GM18858 (cell line): ENCODE measurements around the gene DEDD2.
"Not testable (repeated sequence)": the region's sequence is repeated elsewhere in the genome, so short reads cannot be mapped to it uniquely, and the experiment has no call there.

ENCODE experiments used
- ATAC-seq: cut with Tn5 transposase; IDR thresholded peaks from one replicate; pipeline ENCODE4 v1.9.1; 2021; ENCODE audit not compliant: unreplicated experiment

Gene DEDD2, protein sequence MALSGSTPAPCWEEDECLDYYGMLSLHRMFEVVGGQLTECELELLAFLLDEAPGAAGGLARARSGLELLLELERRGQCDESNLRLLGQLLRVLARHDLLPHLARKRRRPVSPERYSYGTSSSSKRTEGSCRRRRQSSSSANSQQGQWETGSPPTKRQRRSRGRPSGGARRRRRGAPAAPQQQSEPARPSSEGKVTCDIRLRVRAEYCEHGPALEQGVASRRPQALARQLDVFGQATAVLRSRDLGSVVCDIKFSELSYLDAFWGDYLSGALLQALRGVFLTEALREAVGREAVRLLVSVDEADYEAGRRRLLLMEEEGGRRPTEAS

DNA sequence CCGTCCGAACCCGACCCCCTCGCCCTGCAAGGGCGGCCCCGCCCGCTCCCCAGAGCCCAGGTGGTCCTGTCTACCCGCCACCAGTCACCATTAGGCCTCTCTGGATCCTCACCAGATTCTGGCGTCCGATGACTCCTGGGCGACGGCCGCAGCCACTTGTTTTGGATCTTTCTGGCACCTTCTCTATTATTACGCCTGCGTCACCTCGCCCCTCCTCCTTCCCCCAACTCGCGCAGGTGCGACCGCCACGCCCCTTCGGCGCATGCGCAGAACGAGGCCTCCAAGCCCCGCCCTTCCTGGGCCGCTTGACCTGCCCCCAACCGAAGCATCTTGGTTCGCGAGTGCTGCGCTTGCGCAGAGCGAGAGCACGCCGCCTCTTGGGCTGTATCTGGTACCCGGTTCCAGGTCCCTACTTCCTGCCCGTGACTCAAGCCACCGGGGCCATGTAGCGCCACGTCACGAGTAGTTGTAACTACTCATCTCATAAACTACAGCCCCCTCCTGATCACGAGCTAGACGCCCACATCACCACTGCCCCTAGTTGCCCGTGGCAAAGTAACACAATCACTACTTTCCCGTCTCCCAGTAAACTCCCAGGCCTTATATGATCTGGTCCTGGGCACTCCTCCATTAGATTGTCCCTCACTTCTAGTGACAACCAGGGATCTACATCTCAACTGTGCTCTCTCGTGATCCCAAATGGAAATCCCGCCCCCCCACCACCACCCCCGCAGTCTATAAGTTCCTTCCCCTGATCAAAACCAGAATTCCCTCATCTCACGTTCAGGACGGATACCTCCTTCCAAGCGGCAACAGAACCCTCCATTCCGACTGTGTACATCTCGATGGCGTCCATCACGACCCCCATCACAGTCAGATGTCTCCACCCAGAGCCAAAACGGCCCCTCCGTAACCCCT is at the start of gene DEDD2:
Gene DEDD2, minus strand, starts transcription at position 158 of the 918 bp plus-strand sequence. CDS start 670 bp downstream, outside the sequence.
- peak; percentile 50 for ATAC-seq

GRCh38 chr19:42266928-42267603 is 49.6 kb upstream of the DEDD2 start:
- ATAC-seq = not testable (repeated sequence)

DNA sequence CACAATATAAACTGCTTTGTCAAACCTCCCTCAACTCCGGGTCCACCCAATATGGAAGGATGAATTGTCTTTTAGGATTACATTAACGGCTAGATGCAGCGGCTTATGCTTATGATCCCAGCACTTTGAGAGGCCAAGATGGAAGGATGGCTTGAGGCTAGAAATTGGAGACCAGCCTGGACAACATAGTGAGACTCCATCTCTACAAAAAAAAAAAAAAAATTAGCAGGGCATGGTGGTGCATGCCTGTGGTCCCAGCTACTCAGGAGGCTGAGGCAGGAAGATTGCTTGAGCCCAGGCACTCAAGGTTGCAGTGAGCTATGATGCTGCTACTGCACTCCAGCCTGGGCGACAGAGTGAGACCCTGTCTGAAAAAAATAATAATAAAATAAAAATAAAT is 48.6 kb upstream of the DEDD2 start:
- not testable (repeated sequence) for ATAC-seq

- no peak for ATAC-seq
Measured at GRCh38 chr19:42261763-42262162, 44.3 kb upstream of the DEDD2 start.

DNA sequence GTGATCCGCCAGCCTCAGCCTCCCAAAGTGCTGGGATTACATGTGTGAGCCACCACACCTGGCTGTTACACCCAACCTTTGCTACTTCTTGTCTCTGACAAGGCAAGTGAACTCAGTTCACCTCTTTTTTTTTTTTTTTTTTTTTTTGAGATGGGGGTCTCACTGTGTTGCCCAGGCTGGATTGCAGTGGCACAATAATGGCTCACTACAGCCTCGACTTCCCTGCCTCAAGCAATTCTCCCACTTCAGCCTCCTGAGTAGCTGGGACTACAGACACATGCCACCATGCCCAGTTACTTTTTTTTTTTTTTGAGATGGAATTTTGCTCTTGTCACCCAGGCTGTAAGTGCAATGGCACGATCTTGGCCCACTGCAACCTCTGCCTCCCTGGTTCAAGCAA is 40.4 kb upstream of the DEDD2 start:
- not testable (repeated sequence) for ATAC-seq

DNA sequence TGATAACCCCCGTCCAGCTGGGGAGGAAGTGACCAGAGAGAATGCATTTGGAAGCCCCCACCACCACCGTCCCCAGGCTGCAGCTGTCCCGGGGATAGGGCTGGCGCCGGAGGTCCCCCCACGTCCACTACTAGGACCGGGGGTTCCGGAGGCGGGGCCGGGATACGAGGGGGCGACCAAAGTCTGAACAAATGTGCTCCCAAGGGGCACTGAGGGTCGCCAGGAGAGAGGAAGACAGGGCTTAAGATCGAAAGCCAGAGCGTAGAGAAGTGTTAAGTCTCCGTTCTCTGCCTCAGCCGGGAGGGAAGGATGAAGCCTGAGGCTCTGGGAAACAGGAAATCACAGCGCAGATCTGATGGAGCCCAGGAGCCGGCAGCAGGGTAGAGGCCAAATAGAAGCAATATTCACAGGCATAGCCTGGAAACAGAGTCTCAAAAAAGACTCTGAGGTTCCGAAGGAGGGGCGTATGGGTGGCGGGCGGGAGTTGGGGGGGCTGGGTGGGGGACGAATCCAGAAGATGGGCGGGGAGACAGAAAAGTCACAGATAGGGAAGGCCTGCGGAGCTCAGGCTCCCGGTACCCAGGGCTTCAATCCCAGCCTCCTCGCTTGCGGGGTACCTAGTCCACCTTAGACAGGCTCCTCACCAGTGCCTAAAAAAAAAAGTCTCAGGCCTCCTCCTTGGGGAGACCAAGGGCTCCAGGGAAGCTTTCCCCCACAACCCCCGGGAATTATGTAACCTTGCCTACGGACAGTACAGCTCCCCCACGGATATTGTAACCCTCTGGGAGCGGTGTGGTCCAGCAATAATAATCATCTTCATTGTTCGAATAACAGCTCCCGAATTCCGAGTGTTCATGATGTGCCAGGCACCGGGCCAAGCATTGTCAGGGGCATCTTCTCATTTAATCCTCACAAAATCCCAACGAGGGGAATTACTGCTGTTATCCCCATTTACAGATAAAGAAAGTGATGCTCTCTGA is 38.6 kb upstream of the DEDD2 start:
- no peak for ATAC-seq

GRCh38 chr19:42254850-42255765 is 37.6 kb upstream of the DEDD2 start, which contains the start of gene ERF:
ERF (minus strand) TSS chr19:42255128; CDS start chr19:42254999, 129 bp downstream.
- ATAC-seq = peak; percentile 60

DNA sequence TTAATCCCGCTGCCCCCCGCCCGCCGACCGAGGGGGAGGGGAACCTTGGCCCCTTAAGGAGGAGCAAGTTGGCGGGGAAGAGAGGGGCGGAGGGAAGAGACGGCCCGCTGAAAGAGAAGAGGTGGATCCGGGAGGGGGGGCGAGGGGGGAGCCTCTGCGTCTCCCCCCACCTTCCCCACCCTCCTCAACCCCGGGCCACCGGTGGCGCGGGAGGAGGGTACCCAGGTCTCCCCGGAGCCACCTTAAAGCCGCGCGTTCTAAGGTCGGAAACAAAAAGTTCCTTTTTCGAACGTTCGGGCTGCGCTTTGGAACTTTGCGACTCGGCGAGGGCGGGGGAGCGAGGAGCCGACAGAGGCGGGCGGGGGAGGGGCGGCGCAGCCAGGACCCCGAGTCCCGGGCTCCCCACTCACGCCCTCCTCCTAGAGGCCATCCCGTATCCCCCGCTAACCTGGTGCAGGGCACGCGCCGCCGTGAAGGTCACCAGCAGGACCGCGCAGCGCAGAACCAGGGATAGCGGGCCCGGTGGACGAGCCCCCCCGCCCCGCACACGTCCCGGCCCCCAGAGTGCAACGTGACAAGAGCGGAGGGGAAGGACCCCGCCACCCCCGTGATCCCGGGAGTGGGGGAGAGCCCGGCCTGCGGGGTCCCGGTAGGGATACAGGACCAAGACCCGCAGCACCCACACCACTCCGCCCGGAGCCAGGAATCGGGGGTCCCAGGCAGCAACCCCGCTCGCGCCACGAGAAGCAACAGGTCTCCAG is 36.8 kb upstream of the DEDD2 start:
- ATAC-seq = no peak

DNA sequence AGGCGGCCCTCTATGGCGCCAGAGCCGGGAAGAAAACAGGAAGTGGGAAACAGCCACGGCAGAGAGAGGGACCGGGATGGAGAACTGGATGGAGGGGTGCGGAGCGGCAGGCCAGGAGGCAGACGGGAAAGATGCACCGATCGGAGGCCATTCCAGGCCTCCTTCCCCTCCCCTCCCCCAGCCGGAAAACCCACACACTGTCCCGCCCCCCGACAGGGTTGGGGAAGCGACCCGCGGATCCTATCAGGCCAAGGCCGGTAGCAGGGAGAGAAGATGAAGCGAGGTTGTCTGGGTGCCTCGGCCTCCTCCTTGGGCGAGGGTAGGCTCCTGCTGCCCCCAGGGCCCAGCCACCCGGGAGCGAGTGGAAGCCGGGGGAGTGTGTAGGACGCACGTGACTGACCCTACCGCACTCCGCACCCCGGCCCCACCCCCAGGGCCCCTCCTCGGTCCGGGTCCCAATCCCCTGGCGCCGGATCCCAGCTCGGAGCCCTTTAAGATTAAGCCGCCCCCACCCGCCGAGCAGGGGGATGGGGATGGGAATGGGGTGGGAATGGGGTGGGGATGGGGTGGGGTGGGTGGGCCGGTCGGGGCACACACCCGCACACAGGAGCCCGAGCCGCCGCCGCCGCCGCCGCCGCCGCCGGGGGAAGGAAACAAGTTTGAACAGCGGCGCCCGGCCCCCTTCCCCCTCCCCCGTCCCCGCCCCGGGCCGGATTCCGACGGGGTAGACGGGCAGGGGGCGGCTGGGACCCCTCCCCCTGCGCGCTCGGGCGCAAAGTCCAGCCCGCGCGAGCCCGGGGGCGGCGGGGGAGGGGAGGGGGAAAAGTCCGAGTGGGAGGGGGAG is 36.0 kb upstream of the DEDD2 start:
- no peak for ATAC-seq

- ATAC-seq = no peak
Measured at GRCh38 chr19:42252365-42253244, 35.1 kb upstream of the DEDD2 start.

DNA sequence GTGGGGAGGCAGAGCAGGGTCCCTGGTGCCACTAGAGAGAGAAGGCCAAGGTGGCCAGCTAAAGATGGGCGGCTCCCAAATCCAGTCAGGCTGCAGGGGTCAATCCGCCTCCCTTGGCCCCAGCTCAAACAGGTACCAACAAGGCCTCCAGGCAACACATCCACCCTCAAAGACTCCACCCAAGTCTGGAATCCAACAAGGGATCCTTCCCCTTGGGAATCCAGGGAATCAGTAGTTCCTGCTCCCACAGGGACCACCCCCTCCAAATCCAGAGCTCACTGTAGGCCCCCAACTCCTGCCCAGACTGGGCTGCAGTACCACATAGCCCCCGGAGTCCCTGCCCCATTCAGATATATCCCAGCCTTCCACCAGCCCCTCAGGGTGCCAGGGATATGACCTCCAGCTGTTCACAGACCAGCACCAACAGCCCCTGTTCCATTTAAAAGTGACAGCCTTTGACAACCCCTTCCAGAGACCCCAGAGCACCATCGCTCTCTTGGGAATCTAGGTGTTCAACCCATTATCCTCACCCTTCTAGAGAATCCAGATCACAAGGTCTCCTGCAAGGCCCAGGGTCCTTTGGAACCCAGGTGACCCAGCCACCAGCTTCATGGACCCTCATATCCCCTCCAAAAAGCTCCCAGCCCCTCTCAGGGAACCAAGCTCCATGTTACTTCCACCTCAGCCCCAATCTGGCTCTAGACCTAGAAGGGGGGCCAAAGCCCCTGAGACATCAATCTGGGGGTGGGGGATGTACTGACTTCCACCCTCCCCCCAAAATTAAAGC is 34.3 kb upstream of the DEDD2 start:
- no peak for ATAC-seq

GRCh38 chr19:42250666-42251531 is 33.4 kb upstream of the DEDD2 start:
- no peak for ATAC-seq

GRCh38 chr19:42250183-42250665 is 32.7 kb upstream of the DEDD2 start:
- ATAC-seq = no peak

DNA sequence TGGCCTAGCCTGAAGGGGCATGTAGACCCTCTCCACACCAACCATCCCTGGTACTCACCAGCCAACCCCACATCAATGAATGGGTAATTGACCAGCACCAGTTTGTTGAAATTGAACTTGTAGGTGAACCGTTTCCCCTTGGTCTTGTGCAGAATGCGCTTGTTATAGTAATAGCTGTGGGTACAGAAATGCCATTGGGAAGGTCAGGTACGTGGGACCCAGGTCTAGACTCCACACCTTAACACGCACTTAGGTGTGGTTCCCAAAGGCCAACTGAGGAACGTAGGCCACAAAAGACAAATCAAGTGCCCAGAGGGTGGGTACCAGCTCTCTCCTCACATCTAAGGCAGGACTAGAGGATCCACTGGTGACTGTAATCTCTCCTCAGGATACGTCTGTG is 32.3 kb upstream of the DEDD2 start:
- ATAC-seq = no peak
